Esophagus muscularis mucosa (tissue), 4 donors: ENCODE data around the gene ASNS. TPM values are rescaled to one million over a fixed set of nuclear protein-coding genes. Genes with fewer than 3 reads are reported as not detected.
A peak's percentile ranks its signal among the peaks of the same experiment; 100 is the strongest.

ENCODE experiments used
- DNase-seq: peaks from one replicate; pipeline ENCODE4 v3.0.0-alpha.2; 2017; ENCODE audit errors: extremely low spot score
- H3K27ac ChIP-seq, 4 donors: fragments of 200-600 bp; sonication (generic); replicated peaks in 1 of 4; 1 replicate in 3 of 4; 2 replicates in 1 of 4; pipeline ENCODE4 v1.5.1; 2016 to 2019; ENCODE audit warnings: mild to moderate bottlenecking in 1 of 4
- H3K27me3 ChIP-seq, 4 donors: fragments of 200-600 bp; sonication (generic); one replicate each; pipeline versions ENCODE4 v1.5.1 to v1.6.0; 2016 to 2019
- H3K36me3 ChIP-seq, 4 donors: fragments of 200-600 bp; sonication (generic); one replicate each; pipeline ENCODE4 v1.5.1; 2016 to 2019
- H3K4me1 ChIP-seq, 4 donors: fragments of 200-600 bp; sonication (generic); one replicate each; pipeline ENCODE4 v1.5.1; 2016 to 2019
- H3K4me3 ChIP-seq, 4 donors: fragments of 200-600 bp; sonication (generic); 1 replicate in 2 of 4; 2 replicates in 2 of 4; pipeline ENCODE4 v1.5.1; 2016 to 2019; ENCODE audit warnings: mild to moderate bottlenecking in 4 of 4, moderate library complexity in 1 of 4
- H3K9me3 ChIP-seq, 4 donors: fragments of 200-600 bp; sonication (generic); 1 replicate in 3 of 4; 2 replicates in 1 of 4; pipeline ENCODE4 v1.5.1; 2016 to 2019
- EP300 ChIP-seq: sonication (generic); formaldehyde crosslinking; IDR thresholded peaks from one replicate; pipeline ENCODE4 v1.6.1; 2017; ENCODE audit warnings: antibody characterized with exemption
- POLR2A ChIP-seq: fragments of 450-650 bp; IDR thresholded peaks from one replicate; pipeline ENCODE4 v1.6.1; 2017; ENCODE audit warnings: antibody characterized with exemption, moderate library complexity, mild to moderate bottlenecking, low read depth
- POLR2AphosphoS5 ChIP-seq, 2 donors: sonication (generic); formaldehyde crosslinking; IDR thresholded peaks; one replicate each; pipeline ENCODE4 v1.6.1; 2017; ENCODE audit warnings: antibody characterized with exemption in 2 of 2
- WGBS: methylation state at CpG from one replicate; pipeline ENCODE4 v1.1.5; 2018; 5-methylcytosine and 5-hydroxymethylcytosine counted together
- intact Hi-C: fragments of 100-400 bp; cut with DNase I; formaldehyde crosslinking; loops from one replicate; pipeline ENCODE4 v1.15.1; 2023
- total RNA-seq, 4 donors: library from RNA; depleted of rRNA; stranded (reverse); fragments of >200 nt; gene quantifications; one replicate each; pipeline versions ENCODE4 v1.1.0 to v1.2.1, GENCODE V29; 2016
- TF ChIP-seq, protein P1 (sequence below), 3 experiments: fragments of 200-600 bp in 2 of 3; fragments of 450-650 bp in 1 of 3; sonication (generic) in 2 of 3; IDR thresholded peaks; one replicate each; pipeline ENCODE4 v1.5.1; 2017 to 2019; ENCODE audit warnings: antibody characterized with exemption in 3 of 3, mild to moderate bottlenecking in 2 of 3, moderate library complexity in 1 of 3

Gene ASNS
- total RNA-seq, 4 donors from 2014 or later: 13.9 to 17.6 (median 15.3) TPM

DNA sequence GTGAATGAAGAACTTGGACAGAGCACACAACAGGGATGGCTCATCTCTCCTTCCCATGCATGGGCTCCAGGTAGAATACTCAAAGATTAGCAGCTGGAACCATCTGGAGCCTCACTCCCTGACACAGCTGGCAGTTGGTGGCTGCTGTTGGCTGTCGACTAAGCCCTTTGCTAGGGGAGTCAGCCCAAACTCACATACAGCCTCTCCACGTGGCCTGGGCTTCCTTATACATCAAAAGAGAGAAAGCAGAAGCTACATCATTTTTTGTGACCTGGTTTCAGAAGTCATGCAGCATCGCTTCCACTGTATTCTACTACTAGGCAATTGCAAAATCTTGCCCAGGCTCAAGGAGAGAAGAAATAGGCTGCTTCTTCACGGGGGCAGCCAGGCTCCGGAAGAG lies 24.4 kb downstream of the ASNS start:
- Histone ChIP-seq H3K27ac (no peak overlapping the region), H3K4me3 (no peak overlapping the region), H3K27me3 (no peaks in the 10 kb centered on the region), H3K9me3 (no peaks in the 10 kb centered on the region), H3K36me3 (peaks cover 9 to 16% (median 11%) of the 10 kb centered on the region in 4 donors), H3K4me1 (no peaks in the 10 kb centered on the region)
- WGBS: 100% methylated on average over 2 of the region's 5 CpGs
- no peak for DNase-seq
- intact Hi-C loops: no loop called here
- TF ChIP-seq, protein P1, sequence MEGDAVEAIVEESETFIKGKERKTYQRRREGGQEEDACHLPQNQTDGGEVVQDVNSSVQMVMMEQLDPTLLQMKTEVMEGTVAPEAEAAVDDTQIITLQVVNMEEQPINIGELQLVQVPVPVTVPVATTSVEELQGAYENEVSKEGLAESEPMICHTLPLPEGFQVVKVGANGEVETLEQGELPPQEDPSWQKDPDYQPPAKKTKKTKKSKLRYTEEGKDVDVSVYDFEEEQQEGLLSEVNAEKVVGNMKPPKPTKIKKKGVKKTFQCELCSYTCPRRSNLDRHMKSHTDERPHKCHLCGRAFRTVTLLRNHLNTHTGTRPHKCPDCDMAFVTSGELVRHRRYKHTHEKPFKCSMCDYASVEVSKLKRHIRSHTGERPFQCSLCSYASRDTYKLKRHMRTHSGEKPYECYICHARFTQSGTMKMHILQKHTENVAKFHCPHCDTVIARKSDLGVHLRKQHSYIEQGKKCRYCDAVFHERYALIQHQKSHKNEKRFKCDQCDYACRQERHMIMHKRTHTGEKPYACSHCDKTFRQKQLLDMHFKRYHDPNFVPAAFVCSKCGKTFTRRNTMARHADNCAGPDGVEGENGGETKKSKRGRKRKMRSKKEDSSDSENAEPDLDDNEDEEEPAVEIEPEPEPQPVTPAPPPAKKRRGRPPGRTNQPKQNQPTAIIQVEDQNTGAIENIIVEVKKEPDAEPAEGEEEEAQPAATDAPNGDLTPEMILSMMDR (IDR thresholded peaks at IDR 0.05): no peak
- no peak for TF ChIP-seq POLR2A
- no peak for TF ChIP-seq EP300
- TF ChIP-seq POLR2AphosphoS5 (IDR thresholded peaks at IDR 0.05): no peak

DNA sequence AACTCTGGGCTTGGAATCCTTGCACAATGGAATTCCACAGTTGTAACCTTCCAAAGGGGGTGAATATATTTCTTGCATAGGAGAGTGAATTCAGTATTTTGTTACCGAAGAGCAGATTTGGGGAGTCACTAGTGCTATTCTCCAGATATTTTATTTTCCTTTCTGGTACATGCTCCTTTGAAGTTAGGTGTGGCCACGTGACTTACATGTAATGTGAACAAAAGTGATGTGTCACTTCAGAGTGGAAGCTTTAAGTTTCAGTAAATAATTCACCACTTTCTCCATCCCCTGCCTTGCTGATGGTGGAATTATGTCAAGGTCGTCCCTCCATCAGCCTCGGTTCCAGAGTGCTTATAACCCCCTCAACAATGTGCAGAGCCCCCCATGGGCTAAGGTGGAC lies 25.3 kb downstream of the ASNS start:
- WGBS: 69% methylated on average over 4 of the region's 4 CpGs
- TF ChIP-seq, protein P1 (IDR thresholded peaks at IDR 0.05): no peak
- TF ChIP-seq POLR2A (no peak), EP300 (no peak), POLR2AphosphoS5 (IDR thresholded peaks at IDR 0.05) (no peak)
- Histone ChIP-seq H3K27me3 (no peaks in the 10 kb centered on the region), H3K36me3 (peaks cover 2 to 7% (median 3%) of the 10 kb centered on the region in 4 donors), H3K27ac (no peak overlapping the region), H3K4me3 (no peak overlapping the region), H3K4me1 (no peaks in the 10 kb centered on the region), H3K9me3 (no peaks in the 10 kb centered on the region)
- DNase-seq: no peak
- intact Hi-C loops: no loop called here

DNA sequence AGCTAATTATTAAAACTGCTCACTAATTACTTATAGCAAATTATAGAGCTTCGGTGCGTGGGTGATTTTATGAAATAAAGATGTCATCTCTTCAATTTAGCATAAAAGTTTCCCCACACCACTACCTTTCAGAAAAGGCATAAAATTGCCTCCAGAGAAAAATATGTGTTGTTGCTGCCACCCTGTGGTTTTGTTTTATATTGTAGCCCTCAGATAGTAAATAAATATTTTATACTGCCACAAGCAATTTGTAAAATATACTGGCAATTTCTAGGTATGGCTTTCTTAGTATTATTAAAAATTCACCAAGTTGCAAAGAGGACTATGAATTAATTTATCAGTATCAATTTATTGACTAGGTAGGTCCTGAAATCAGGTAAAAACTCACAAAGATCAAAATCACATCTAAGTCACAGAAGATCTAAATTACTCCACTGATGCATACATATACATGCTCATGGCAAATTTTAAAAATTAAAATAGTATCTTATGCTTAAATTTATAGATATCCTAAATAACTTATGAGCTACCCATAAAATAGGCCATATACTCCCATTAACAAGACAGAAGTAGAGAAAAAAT lies 26.5 kb downstream of the ASNS start:
- 57% methylated on average over 2 of the region's 2 CpGs for WGBS
- DNase-seq: no peak
- H3K9me3 ChIP-seq: no peaks in the 10 kb centered on the region
- intact Hi-C loops: no loop called here
- no peak overlapping the region for H3K4me3 ChIP-seq
- no peak overlapping the region for H3K27ac ChIP-seq
- no peaks in the 10 kb centered on the region for H3K36me3 ChIP-seq
- H3K4me1 ChIP-seq: no peaks in the 10 kb centered on the region
- peaks cover 0 to 8% (median 0%) of the 10 kb centered on the region in 4 donors for H3K27me3 ChIP-seq
- TF ChIP-seq, protein P1 (IDR thresholded peaks at IDR 0.05): peak in 2 of 3 experiments; percentile 12 to 32
- no peak for TF ChIP-seq EP300
- TF ChIP-seq POLR2A: no peak
- no peak for TF ChIP-seq POLR2AphosphoS5 (IDR thresholded peaks at IDR 0.05)

DNA sequence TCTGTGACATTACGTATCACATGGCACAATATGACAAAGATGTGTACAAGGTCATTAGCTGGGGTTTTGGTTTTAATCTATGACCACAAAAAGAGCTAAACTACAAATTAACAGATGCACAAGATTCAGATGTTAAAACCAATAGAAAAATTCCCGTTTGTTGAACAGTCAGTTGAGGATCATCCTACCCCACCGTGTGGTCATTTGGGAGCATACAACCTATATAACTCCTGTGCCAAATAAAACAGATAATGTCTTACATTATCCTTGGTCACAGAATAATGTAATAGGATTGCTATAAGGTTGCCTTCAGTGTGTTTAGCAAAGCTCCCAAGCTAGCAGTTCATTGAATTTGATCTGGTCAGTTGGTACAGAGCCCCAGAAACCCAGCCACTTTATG lies 28.2 kb downstream of the ASNS start:
- DNase-seq: no peak
- H3K27ac ChIP-seq: no peak overlapping the region
- no peaks in the 10 kb centered on the region for H3K36me3 ChIP-seq
- H3K4me3 ChIP-seq: no peak overlapping the region
- peaks cover 0 to 18% (median 0%) of the 10 kb centered on the region in 4 donors for H3K27me3 ChIP-seq
- WGBS: 90% methylated on average over 3 of the region's 3 CpGs
- no peaks in the 10 kb centered on the region for H3K4me1 ChIP-seq
- TF ChIP-seq EP300 (no peak), POLR2A (no peak), POLR2AphosphoS5 (IDR thresholded peaks at IDR 0.05) (no peak)
- no peaks in the 10 kb centered on the region for H3K9me3 ChIP-seq
- intact Hi-C loops: no loop called here

DNA sequence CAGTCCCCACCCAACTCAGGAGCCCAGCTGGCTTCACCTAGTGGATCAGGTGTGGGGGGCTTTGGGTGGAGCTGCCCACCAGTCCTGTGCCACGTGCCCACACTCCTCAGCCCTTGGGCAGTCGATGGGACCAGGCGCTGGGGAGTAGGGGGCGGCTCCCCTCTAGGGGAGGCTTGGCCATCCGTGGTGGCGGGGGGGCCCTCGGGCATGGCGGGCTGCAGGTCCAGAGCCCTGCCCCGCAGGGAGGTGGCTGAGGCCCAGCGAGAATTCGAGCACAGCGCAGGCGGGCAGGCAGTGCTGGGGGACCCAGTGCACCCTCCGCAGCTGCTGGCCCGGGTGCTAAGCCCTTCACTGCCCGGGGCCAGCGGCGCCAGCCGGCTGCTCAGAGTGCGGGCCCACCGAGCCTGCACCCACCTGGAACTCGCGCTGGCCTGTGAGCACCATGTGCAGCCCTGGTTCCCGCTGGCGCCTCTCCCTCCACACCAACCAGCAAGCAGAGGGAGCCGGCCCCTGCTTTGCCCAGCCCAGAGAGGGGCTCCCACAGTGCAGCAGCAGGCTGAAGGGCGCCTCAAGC lies 29.3 kb downstream of the ASNS start:
- no peaks in the 10 kb centered on the region for H3K9me3 ChIP-seq
- 96% methylated on average over 4 of the region's 27 CpGs for WGBS
- intact Hi-C loops: no loop called here
- no peak overlapping the region for H3K27ac ChIP-seq
- no peak overlapping the region for H3K4me3 ChIP-seq
- H3K36me3 ChIP-seq: no peaks in the 10 kb centered on the region
- peaks cover 0 to 21% (median 0%) of the 10 kb centered on the region in 4 donors for H3K27me3 ChIP-seq
- no peaks in the 10 kb centered on the region for H3K4me1 ChIP-seq
- no peak for DNase-seq
- TF ChIP-seq, protein P1 (IDR thresholded peaks at IDR 0.05): no peak
- TF ChIP-seq EP300 (no peak), POLR2A (no peak), POLR2AphosphoS5 (IDR thresholded peaks at IDR 0.05) (no peak)
